ENCODE measurements around the gene OR2S2.

GRCh38 chr9:35923598-35923926 lies 34.4 kb downstream of the OR2S2 start:
- TF ChIP-seq POLR2A (IDR thresholded peaks at IDR 0.05) = no peak
- TF ChIP-seq, protein P1, sequence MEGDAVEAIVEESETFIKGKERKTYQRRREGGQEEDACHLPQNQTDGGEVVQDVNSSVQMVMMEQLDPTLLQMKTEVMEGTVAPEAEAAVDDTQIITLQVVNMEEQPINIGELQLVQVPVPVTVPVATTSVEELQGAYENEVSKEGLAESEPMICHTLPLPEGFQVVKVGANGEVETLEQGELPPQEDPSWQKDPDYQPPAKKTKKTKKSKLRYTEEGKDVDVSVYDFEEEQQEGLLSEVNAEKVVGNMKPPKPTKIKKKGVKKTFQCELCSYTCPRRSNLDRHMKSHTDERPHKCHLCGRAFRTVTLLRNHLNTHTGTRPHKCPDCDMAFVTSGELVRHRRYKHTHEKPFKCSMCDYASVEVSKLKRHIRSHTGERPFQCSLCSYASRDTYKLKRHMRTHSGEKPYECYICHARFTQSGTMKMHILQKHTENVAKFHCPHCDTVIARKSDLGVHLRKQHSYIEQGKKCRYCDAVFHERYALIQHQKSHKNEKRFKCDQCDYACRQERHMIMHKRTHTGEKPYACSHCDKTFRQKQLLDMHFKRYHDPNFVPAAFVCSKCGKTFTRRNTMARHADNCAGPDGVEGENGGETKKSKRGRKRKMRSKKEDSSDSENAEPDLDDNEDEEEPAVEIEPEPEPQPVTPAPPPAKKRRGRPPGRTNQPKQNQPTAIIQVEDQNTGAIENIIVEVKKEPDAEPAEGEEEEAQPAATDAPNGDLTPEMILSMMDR (IDR thresholded peaks at IDR 0.05) = no peak

Data from right lobe of liver (tissue), 4 donors.